Loucy (cell line): ENCODE data around the gene TTC6.

Experiments used
- H2AFZ ChIP-seq: fragments of 200-600 bp; sonication (generic); 2 replicates; pipeline ENCODE4 v1.6.0; 2016; ENCODE audit warnings: antibody characterized with exemption, mild to moderate bottlenecking, low read length, moderate library complexity
- H3F3A ChIP-seq: fragments of 200-600 bp; 2 replicates; pipeline ENCODE4 v1.6.0; 2016; ENCODE audit warnings: antibody characterized with exemption, low read depth, mild to moderate bottlenecking
- H3K27me3 ChIP-seq: fragments of 200-600 bp; sonication (generic); 2 replicates; pipeline ENCODE4 v1.6.1; 2014; ENCODE audit warnings: low read length, mild to moderate bottlenecking; ENCODE audit not compliant: insufficient read depth, poor library complexity, severe bottlenecking
- H3K36me3 ChIP-seq: fragments of 200-600 bp; sonication (generic); 2 replicates; pipeline ENCODE4 v1.6.1; 2016; ENCODE audit warnings: low read length; ENCODE audit not compliant: insufficient read depth
- H3K4me1 ChIP-seq: fragments of 200-600 bp; sonication (generic); 2 replicates; pipeline ENCODE4 v1.5.1; 2014; ENCODE audit warnings: low read length, mild to moderate bottlenecking; ENCODE audit not compliant: insufficient read depth, poor library complexity, severe bottlenecking
- H3K4me2 ChIP-seq: fragments of 200-600 bp; sonication (generic); 2 replicates; pipeline ENCODE4 v1.6.0; 2014; ENCODE audit warnings: antibody characterized with exemption, low read length, low read depth, mild to moderate bottlenecking; ENCODE audit not compliant: poor library complexity, severe bottlenecking
- H3K4me3 ChIP-seq: fragments of 200-600 bp; sonication (generic); 2 replicates; pipeline ENCODE4 v1.5.1; 2014; ENCODE audit warnings: low read length, mild to moderate bottlenecking, mixed read lengths; ENCODE audit not compliant: poor library complexity, severe bottlenecking
- H3K79me2 ChIP-seq: fragments of 200-600 bp; sonication (generic); 2 replicates; pipeline ENCODE4 v1.6.1; 2014; ENCODE audit warnings: low read length; ENCODE audit not compliant: insufficient read depth
- H3K9ac ChIP-seq: fragments of 200-600 bp; sonication (generic); 2 replicates; pipeline ENCODE4 v1.6.0; 2014; ENCODE audit warnings: mild to moderate bottlenecking, low read depth, low read length, moderate library complexity; ENCODE audit not compliant: poor library complexity, severe bottlenecking
- H3K9me2 ChIP-seq: fragments of 200-600 bp; sonication (generic); replicated peaks from 2 replicates; pipeline ENCODE4 v1.6.1; 2016; ENCODE audit warnings: low read depth, low read length, mixed read lengths
- H3K9me3 ChIP-seq: fragments of 200-600 bp; sonication (generic); 2 replicates; pipeline ENCODE4 v1.6.1; 2014; ENCODE audit warnings: mild to moderate bottlenecking, antibody characterized with exemption, low read length, low read depth; ENCODE audit not compliant: insufficient read depth
- H4K20me1 ChIP-seq: fragments of 200-600 bp; sonication (generic); 2 replicates; pipeline ENCODE4 v1.6.0; 2014; ENCODE audit warnings: antibody characterized with exemption, low read length, mild to moderate bottlenecking; ENCODE audit not compliant: insufficient read depth, poor library complexity, severe bottlenecking
- CTCF ChIP-seq: fragments of 200-600 bp; sonication (generic); conservative IDR thresholded peaks from 2 replicates; pipeline ENCODE4 v1.5.1; 2014; ENCODE audit warnings: mild to moderate bottlenecking, antibody characterized with exemption, low read length
- EZH2phosphoT487 ChIP-seq: fragments of 200-600 bp; IDR thresholded peaks from 2 replicates; pipeline ENCODE4 v1.6.1; 2018; ENCODE audit warnings: antibody characterized with exemption, mild to moderate bottlenecking, moderate library complexity, borderline replicate concordance

The TTC6 gene

DNA sequence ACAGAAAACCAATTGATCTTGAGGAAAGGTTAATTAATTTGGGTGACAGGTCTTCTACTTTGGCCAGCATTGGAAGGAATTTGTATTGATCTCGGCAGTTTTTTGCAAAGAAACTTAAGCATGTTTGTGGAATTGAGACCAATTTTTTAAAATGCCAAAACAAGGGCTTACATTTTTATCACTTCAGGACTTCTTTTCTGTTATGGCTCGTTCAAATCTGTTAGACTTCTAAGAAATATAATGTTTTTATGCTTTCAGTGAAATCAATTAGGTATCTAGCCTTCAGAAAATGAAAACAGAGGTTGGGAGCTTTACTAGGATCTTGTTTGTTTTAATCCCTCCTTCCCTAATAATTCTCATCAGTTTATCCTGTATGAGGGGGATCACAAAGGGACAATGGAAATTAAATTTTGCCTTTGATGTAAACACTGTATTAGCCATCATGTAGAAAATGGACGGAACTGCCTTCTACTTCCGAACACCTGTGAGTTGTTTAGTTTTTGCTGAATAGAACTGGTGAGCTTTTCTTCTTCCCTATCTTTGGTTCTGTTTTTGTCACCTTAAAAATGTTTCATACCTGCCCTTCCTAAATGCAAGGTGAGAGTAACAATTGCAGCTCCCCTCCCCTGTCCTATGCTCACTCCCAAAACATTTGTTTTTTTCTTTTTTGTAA is 8.2 kb upstream of the TTC6 start:
- no peak overlapping the region for H3K9ac ChIP-seq
- TF ChIP-seq EZH2phosphoT487 (no peak), CTCF (no peak)
- no peaks in the 10 kb centered on the region for H3F3A ChIP-seq
- no peaks in the 10 kb centered on the region for H3K79me2 ChIP-seq
- no peaks in the 10 kb centered on the region for H3K4me1 ChIP-seq
- H3K4me3 ChIP-seq, result no peak overlapping the region
- H3K9me2 ChIP-seq, result no peaks in the 10 kb centered on the region
- no peaks in the 10 kb centered on the region for H3K27me3 ChIP-seq
- no peak overlapping the region for H3K4me2 ChIP-seq
- H4K20me1 ChIP-seq, result no peaks in the 10 kb centered on the region
- no peaks in the 10 kb centered on the region for H3K9me3 ChIP-seq
- no peaks in the 10 kb centered on the region for H3K36me3 ChIP-seq
- no peak overlapping the region for H2AFZ ChIP-seq

- Histone ChIP-seq H3K4me1 (no peaks in the 10 kb centered on the region), H3F3A (no peaks in the 10 kb centered on the region), H3K27me3 (no peaks in the 10 kb centered on the region), H4K20me1 (no peaks in the 10 kb centered on the region), H3K4me2 (no peak overlapping the region), H2AFZ (no peak overlapping the region), H3K4me3 (no peak overlapping the region), H3K9me2 (no peaks in the 10 kb centered on the region), H3K9me3 (no peaks in the 10 kb centered on the region), H3K9ac (no peak overlapping the region), H3K36me3 (no peaks in the 10 kb centered on the region), H3K79me2 (no peaks in the 10 kb centered on the region)
- TF ChIP-seq CTCF, result no peak
Measured at GRCh38 chr14:37587881-37588666, 7.4 kb upstream of the TTC6 start.

DNA sequence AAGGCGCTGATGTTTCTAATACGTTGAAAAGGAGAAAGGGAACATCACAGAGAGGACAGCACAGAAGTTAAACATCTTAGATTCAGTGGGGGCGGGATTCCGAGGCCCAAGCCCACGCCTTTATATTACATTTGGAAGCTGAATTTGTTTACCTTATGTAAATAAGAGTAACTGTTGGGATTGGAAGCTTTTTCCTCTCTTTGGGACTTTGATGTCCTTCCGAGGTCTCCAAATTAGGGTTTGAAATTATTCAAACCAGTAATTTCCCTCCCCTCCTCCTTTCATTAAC is 6.8 kb upstream of the TTC6 start:
- H3K9me3 ChIP-seq, result no peaks in the 10 kb centered on the region
- H3K4me3 ChIP-seq, result no peak overlapping the region
- no peaks in the 10 kb centered on the region for H3K27me3 ChIP-seq
- no peaks in the 10 kb centered on the region for H3F3A ChIP-seq
- no peaks in the 10 kb centered on the region for H3K36me3 ChIP-seq
- no peaks in the 10 kb centered on the region for H3K4me1 ChIP-seq
- H3K9me2 ChIP-seq, result no peaks in the 10 kb centered on the region
- TF ChIP-seq EZH2phosphoT487 (no peak), CTCF (no peak)
- no peak overlapping the region for H3K4me2 ChIP-seq
- H2AFZ ChIP-seq, result no peak overlapping the region
- H4K20me1 ChIP-seq, result no peaks in the 10 kb centered on the region
- H3K9ac ChIP-seq, result no peak overlapping the region
- no peaks in the 10 kb centered on the region for H3K79me2 ChIP-seq
